Right kidney (tissue), 9 donors: ENCODE data around the gene PITPNC1.
A peak's percentile ranks its signal among the peaks of the same experiment; 100 is the strongest.
"Not testable (repeated sequence)": the region's sequence is repeated elsewhere in the genome, so short reads cannot be mapped to it uniquely, and the experiment has no call there.

ENCODE experiments used
- DNase-seq: peaks from one replicate; pipeline ENCODE4 v3.0.0-alpha.2; 2016
- long read RNA-seq, 8 donors: transcript quantifications; one replicate each; lab custom pipeline, GENCODE V29; 2026

PITPNC1 gene
- long read RNA-seq, donor 1, partial matches to known transcripts, result 0 of 9 reads
- long read RNA-seq, donor 1, other reads (novel, unspliced or antisense), result 9 of 9 reads
- long read RNA-seq, donor 2, result 0 reads
- long read RNA-seq, donor 3, result 0 reads
- long read RNA-seq, donor 4, partial matches to known transcripts, result 51 of 51 reads
- long read RNA-seq, donor 4, other reads (novel, unspliced or antisense), result 0 of 51 reads
- long read RNA-seq, donor 5, partial matches to known transcripts, result 0 of 7 reads
- long read RNA-seq, donor 5, other reads (novel, unspliced or antisense), result 7 of 7 reads
- long read RNA-seq, donor 6, result 0 reads
- long read RNA-seq, donor 7, result 0 reads
- long read RNA-seq, donor 8, result 0 reads

GRCh38 chr17:67376737-67377487, at the start of gene PITPNC1:
TSS of gene PITPNC1 (plus strand) at chr17:67377281.
- peak; percentile 90 for DNase-seq

- DNase-seq, result no peak
Observed at GRCh38 chr17:67328026-67328425, 49.1 kb upstream of the PITPNC1 start.

- not testable (repeated sequence) for DNase-seq
Observed at GRCh38 chr17:67331381-67332161, 45.5 kb upstream of the PITPNC1 start.

- DNase-seq, result not testable (repeated sequence)
Observed at GRCh38 chr17:67332162-67332508, 44.9 kb upstream of the PITPNC1 start.

- DNase-seq, result no peak
Observed at GRCh38 chr17:67335245-67335835, 41.7 kb upstream of the PITPNC1 start.

GRCh38 chr17:67336859-67337258, 40.2 kb upstream of the PITPNC1 start:
- DNase-seq, result no peak

GRCh38 chr17:67338353-67338752, 38.7 kb upstream of the PITPNC1 start:
- not testable (repeated sequence) for DNase-seq

- no peak for DNase-seq
Observed at GRCh38 chr17:67343237-67343636, 33.8 kb upstream of the PITPNC1 start.

GRCh38 chr17:67347826-67348225, 29.3 kb upstream of the PITPNC1 start:
- no peak for DNase-seq

GRCh38 chr17:67349420-67349819, 27.7 kb upstream of the PITPNC1 start:
- no peak for DNase-seq

GRCh38 chr17:67353161-67353560, 23.9 kb upstream of the PITPNC1 start:
- no peak for DNase-seq

- no peak for DNase-seq
Observed at GRCh38 chr17:67353929-67354574, 23.0 kb upstream of the PITPNC1 start.

GRCh38 chr17:67358612-67359011, 18.5 kb upstream of the PITPNC1 start:
- no peak for DNase-seq

- DNase-seq, result no peak
Observed at GRCh38 chr17:67359960-67360791, 16.9 kb upstream of the PITPNC1 start.

- no peak for DNase-seq
Observed at GRCh38 chr17:67360880-67361279, 16.2 kb upstream of the PITPNC1 start.

- no peak for DNase-seq
Observed at GRCh38 chr17:67362173-67362572, 14.9 kb upstream of the PITPNC1 start.

GRCh38 chr17:67364847-67365737, 12.0 kb upstream of the PITPNC1 start:
- no peak for DNase-seq

- DNase-seq, result no peak
Observed at GRCh38 chr17:67365738-67366192, 11.3 kb upstream of the PITPNC1 start.

- DNase-seq, result peak; percentile 91
Observed at GRCh38 chr17:67366193-67367157, 10.6 kb upstream of the PITPNC1 start, which contains the start of gene PSMD12. TSS of gene PSMD12 (minus strand) at chr17:67366577. CDS start at chr17:67366519, 58 bp downstream.
